Measurements from ENCODE around the gene STAC.
"Not testable (repeated sequence)": the region's sequence is repeated elsewhere in the genome, so short reads cannot be mapped to it uniquely, and the experiment has no call there.

Gene STAC

DNA sequence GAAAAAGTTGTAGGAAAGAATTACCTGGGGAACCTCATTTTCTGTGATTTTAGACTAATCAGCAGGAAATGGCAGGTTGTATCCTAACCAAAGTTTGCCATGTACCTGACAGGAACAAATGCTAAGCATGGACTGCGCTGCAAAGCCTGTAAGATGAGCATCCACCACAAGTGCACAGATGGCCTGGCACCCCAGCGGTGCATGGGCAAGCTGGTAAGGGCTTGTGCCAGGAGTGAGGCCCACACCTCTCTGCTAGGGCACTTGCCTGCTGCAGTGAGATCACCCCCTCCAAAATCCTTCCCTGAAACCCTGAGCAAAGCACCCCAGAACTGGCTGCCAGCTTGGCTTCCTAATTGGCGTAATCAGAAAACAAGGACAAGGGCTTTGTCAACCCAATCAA is 102.6 kb downstream of the STAC start:
- no peak for DNase-seq

DNA sequence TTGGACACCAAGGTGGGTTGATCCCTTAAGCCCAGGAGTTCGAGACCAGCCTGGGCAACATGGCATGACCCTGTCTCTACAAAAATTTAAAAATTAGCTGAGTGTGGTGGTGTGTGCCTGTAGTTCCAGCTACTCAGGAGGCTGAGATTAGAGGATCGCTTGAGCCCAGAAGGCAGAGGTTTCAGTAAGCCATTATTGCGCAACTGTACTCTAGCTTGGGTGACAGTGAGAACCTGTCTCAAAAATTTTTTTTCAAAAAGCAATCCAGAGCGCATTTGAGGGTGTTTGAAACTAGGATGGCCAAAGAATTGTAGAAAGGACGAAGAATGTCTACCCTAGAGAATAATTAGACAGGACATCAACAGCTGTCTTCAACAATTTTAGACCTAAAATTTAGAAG is 103.4 kb downstream of the STAC start:
- DNase-seq = no peak

DNA sequence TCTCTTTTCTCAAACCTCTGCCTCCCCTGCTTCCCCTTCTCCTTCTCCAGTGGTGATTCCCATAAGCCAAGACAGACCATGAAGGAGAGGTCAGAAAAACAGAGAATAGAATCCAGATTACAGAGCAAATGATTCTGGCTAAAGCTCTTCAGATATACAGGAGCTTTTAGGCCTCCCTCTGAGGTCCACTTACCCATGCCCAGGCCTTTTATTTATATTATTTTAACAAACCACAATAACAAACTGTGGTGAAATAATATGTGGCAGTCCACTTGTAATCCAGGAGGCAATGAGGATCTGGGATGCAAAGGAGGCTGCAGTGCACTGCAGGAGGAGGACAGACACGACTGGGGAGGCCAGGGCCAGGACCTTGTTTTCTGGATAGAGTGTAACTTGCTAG is 104.1 kb downstream of the STAC start:
- no peak for DNase-seq

DNA sequence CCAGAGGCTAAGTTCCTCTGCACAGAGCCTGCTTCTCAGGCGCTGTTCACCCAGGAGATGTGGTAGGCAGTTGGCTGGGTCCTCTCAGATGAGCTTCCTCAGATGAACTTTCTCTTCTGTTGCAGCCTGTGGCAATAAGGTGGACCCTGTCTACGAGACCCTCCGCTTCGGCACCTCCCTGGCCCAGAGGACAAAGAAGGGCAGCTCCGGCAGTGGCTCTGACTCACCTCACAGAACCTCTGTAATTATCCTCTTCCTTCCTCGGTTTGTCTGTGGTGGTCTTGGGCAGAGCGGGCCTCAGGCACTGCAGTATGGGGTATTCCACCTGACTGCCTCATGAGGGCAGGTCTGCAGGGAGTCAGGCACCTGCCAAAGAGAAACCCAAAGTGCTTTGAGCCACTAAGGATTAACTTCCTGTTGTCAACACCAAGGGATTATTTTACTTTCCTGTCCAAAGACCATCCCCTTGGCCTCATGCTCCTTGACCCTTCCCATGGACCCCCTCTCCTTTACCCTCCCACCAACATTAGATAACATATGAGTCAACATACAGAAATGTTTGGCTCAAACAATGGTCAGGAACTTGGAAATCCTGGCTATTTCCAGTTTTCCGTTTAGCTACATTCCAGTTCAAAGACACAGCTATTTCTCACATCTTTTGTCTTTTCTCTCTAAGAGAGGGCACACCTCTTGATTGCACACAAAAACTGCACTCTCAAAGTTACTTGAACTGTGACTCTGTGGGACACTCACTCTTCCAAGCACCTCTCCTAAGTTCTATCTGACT is 105.9 kb downstream of the STAC start:
- no peak for DNase-seq

DNA sequence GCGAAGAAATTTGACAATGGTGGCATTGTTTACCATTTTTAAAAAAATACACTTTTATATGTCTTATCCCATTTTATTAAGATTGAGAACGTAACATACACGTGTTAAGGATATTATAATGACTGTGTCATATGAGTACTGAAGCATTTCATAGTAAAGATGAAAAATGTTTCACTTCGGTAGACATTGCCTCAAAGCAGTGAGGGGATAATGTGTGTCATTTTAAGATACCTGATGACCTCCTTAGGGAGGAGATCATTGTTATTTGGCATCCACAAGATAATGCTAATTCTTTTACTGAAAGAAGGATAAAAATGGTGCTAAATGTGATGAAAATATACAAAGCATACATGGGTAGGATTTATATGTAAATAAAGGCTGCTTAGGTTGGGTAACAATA is 107.3 kb downstream of the STAC start:
- DNase-seq = no peak

DNA sequence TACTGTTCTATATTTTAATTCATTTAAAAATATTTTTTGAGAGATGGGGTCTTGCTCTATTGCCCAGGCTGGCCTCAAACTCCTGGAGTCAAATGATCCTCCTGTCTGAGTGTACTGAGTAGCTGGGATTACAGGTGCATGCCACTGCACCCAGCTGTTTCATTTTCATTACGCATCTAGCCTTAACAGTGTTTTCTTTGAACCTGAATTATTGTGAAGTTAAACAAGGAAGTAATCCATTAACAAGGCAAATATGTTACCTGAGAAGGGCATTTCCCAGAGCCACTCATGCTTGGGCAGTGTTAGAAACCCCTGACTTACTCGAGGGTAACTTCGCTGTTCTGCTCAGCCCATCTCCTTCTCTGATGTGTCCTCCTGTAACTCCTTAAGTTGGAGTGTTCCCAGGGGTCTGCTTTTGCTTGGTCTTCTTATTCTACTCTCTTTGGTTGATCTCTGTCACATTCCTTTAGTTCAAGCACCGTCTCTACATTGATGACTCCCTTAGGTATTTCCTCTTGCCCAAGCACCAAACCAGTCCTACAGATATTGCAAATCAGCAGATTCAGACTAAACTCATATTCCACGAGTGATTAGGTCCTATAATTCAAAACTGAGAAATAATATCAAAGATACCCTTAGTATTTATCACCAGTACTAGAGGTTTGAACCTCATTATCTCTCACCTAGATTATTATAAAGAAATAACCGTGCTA is 107.9 kb downstream of the STAC start:
- DNase-seq = no peak

DNA sequence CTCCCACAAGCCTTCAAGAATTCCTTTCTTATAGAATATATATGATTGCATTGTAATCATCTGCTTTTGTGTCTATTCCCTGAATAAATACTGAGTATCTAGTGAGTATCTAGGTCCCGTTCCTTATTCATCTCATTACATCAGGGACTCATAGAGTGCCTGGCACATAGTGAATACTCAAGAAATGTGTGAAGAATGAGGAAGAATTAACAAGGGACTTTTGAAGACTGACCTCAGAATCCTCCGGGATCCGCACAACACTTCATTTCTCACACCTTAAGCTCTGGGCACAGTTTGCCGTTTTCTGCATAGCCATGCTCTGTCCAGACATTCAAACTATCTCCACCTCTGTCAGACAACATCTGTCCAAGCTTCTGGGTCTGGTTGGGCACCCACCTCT is 108.8 kb downstream of the STAC start:
- no peak for DNase-seq

DNA sequence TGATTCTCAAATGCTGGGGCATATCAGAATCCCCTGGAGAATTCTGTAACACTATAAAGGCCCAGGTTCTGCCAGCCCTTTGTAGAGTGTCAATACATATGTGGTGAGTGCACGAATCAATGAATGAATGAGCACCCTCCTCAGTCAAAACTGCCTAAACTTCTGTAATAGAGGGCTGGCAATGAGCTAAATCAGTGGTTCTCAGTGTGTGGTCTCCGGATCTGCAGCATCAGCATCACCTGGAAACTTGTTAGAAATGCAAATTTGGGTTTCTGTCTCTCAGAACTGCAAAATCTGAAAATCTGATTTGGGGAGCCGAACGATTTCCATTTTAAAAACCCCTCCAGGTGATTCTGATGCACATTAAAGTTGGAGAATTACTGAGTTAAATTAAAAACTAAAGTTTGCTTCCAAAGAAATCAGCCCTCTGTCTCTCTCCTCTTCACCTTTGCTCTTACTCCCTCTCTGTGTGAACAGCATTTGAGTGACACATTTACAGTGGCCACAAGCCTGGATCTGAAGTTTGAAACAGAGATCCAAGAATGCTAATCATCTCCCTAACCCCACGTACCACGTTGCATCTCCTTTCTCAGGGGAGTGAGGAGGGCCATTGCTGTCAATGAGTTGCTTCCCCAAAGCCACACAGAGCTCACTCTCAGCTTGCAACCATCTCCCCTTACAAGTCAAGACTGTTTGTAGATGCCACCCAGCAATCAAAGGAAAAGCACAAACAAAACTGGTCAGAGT is 109.5 kb downstream of the STAC start:
- no peak for DNase-seq

DNA sequence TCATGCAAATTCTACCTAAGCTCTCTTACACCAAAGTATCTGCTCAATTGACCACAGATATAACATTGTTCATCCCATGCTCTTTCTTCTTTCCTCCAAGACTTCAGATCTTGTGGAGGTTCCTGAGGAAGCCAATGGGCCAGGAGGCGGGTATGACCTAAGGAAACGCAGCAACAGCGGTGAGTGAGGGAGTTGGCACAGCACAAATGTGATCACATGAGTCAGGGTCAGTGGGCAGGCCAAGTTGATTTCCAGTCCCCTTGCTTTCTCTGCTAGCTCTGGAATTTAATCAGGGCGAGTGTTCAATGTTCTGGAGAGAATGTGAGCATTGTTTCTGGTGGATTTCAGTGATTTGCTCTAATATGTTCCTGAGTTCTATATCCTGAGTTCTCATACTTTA is 112.7 kb downstream of the STAC start:
- no peak for DNase-seq

DNA sequence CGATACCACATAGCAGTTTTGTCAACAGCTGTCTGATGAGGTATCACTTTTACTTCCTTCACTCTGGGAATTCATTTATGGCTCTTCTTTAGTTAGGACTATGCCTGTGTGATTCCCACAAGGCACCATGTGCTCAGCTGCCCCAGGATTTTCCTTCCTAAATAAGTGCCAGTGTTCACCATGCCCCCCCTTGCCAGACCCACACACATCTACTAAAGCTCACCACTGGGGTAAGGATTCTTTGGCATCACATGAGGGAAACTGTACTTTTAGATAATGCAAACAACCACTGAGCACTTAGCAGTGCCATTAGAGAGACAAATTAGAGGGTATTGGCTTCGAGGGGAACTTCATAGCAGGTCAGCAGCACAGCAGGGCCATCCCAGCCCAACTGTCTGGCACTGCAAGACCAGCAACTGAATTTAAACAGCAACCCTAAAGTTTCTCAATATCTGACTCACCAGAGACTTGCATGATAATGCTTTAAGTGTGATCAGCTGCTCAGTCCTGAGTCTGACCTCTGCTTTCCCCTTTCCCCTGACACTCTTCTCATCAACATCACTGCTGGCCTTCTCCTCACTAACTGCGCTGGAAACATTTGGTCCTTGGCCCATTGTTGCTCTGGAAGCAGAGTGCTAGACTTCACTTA is 114.3 kb downstream of the STAC start:
- DNase-seq = no peak

DNA sequence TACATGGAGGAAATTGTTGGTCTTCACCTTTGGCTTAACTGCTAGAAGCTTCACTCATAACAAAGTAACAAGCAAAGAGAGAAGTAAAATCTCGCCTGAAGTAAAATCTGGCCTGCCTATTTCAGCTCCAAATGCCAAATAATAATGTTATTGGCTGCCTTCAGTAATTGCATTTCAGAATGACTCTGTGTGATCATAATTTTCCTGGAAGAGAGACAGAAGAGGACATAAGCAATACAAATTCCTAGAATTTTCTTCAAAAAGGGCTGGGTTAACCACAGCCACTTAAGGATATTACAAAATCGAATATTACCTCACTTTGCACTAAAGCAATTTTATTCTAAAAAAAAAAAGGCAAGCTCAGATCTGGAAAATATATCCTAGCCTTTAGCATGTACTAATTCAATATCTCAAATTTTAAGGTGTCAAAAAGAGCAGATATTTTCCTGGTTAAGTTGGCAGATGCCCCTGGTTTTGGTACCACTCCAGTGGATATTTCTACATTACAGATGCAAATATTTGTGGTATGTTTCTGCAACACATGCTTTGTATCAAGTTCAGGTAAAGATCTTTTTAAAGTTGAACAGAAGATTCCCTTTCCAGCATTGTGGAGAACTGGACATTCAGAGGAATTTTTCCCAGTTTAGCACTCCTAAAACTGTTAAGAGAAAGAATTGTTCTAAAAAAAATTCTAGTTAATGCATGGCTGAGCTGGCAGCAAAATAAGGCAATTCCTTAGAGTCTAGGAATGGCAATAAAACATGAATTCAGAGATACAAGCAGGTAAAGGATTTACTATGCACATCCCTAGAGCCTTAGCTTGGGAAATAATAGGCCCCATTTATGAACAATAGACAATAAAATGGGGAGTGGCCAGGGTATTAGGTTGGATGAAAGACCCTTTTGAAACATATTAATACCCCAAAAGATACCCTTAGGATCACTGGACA is 116.7 kb downstream of the STAC start:
- no peak for DNase-seq

DNA sequence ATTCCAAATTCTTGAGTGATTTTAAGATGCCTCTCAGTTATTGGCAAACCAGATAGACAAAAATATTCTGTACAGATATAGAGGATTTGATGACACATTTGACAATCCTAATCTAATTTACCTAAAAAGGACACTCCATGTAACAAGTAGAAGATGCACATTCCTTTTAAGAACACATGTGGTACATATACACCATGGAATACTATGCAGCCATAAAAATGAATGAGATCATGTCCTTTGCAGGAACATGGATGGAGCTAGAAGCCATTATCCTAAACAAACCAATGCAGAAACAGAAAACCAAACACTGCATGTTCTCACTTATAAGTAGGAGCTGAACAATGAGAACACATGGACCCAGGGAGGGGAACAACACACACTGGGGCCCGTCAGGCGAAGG is 119.7 kb downstream of the STAC start:
- not testable (repeated sequence) for DNase-seq

DNA sequence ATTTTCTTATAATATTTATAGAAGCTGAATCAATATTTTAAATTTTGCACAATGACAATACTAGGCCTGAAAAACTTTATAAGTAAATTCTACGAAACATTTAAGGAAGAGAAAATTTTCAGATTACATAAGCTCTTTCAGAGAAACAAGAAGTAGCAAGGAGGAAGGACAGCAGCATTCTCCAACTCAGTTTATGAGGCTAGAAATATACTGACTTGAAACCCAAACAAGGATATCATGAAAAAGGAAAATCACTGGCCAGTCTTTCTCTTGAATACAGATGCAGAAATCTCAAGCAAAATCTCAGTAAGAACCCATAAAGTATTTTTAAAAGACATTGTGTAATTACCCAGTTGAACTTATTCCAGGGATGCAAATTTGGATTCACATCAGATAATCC is 121.3 kb downstream of the STAC start:
- no peak for DNase-seq

DNA sequence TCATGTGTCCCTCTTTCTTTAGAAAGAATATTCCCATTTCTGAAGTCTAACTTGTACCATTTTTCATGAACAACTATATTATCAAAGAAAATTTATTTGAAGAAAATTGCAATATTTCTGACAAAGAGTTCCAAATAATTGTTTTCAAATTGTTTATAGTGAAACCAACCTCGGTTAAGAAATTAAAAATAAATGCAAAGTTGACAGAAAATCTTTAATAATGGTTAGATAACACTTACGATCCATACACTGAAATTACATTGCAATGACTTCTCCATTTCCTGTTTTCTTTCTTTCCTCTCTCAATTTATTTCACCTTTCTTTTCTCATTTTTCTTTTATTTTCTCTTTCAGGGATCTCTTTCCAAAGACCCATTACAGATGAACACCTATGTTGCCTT is 125.1 kb downstream of the STAC start:
- no peak for DNase-seq

DNA sequence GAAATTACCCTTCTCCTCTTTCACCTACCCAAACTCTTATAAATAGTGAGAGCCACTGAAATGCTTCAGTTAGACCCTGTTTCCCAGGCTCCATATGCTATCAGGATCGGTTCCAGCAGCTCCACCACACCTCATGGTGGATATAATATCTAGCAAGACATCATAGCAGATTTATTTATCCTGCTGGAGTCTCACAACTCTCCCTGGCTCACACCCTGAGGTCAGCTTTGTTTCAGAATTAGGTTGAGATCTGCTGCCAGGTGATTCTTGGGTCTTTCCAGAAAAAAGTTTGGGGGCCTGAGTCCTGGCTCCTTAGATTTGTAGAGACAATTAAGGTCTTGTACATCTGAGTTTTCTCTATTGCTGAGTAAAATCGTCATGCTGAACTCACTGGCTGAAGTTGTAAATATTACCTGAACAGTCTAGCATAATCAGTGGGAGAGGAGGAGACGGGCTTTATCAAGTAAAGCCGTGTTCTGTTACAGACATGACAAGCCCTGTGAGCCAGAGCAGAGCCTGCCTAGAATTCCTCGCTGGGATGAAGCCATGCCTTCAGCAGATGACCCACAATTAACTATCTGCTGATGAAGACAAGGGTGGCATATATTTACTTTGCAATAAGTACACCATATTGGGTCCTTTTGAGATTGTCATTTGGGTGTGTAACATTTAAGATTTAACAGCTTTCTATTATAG is 131.6 kb downstream of the STAC start:
- DNase-seq = no peak

DNA sequence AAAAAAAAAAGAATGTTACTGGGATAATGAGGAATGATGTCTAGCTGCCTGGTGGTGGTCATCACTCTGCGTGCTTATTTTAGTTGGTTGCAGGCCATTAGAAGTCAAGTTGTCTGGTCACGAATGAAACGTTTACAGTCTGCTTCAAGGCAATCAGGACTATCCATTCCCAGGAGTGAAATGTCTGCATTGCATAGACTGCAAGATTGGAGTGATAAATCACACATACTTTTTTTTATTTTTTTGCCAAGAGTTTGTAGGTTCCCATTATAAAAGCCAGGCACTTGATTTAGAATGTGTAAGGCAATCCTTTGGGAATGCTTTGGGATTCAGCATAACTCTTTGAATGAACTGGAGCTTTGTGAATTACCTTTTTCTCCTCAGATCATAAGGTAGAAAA is 132.3 kb downstream of the STAC start:
- DNase-seq = no peak

DNA sequence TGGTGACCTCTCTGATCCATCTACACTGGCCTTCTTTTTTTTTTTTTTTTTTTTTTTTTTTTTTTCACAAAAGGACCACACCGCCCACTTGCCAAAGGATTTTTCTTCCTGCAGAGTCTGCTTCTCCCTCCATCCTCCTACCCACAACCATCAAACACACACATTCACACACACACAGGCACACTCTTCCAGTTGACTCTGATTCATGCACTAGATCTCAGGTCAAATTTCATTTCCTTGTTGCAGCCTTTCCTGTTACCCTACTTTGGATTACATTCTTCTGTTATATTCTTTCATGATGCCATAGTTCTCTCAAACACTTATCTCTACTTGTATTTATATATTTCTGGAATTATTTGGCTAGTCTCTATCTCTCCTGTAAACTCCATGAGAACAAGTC is 133.9 kb downstream of the STAC start:
- DNase-seq = no peak

DNA sequence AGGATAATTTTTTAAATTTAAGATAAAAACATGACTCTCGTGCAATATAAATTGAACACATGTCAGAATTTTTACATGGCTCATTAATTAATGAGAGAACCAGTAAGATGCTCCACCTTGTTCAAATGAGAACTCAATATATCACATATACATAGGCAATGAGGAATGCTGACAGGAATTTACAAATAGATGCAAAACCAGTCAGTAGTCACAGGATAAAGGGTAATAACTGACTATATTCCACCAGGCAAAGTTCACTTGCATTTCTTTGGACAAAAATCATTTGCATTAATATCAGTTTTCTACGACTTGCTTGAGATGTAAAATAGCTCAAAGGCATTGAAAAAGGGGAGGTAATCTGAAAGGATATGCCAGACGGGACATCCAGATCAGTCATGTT is 139.4 kb downstream of the STAC start:
- no peak for DNase-seq

DNA sequence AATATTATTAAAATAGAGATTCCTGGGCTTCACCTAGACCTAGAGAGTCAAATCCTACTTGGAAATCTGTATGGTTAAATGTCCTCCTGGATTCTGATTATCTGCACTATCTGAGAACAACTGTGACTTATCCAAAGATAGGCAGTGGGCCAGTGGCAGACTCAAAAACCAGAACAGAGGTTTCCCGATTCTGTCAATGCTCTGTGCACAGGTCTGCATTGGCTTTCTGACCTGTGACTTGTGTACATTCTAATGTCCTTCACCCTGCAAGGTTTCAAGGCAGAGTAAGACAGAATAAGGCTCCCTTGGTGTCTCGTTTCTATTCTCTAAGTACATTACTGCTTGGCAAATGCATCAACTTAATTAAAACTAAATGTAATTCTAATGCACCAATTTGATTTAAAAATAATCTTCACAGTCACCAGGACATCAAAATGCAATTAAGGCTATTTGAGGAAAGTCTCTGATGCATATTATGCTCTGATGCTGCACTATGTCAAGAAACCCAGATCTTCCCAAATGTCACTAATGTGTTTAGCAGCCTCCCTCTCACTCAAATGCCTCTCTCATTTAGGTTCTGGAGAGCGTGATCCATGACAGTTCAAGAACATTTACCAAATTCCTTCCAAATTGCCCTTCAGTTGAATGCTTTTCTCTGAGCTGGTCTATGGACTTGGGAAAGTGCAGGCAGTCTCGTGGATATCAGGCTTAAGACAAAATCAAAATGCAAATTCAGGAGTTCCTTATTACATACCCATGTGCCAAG is 140.1 kb downstream of the STAC start:
- no peak for DNase-seq

DNA sequence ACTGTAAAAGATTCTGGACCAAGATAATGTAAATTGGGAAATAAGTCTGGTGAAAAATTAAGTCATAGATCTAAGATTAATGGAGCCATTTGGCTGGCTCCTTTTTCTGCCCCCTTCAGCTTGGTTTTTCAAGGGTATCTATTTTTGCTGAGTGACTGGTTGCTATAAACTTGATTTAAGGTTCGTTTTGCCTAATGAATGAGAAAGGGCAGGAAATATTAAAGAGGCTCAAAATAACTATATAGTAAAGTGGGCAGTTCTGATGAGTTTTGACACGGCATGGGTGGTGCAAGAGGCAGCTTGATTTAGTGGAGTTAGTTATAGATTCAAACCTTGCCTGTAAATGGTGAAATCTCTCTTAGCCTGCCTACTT is 140.7 kb downstream of the STAC start:
- no peak for DNase-seq

DNA sequence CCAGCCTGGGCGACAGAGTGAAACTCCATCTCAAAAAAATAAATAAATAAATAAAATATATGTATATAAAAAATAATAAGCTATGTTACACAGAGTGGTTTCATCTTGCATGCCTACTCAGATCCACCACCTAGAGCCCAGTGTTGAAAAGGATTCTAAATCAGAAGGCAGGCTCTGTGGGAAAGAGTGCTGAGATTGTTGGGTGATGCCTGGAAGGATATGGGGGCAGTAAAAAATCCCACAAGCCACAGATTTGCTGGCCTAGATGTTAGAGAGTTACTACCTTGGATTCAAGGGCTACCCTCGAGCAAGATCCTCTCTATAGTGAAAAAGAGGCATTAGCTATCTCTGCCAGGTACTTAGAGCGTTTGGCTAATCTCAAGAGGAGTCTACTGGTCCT is 144.3 kb downstream of the STAC start:
- no peak for DNase-seq
